Fibroblast of lung (primary cell): ENCODE measurements around the gene PDIA5.

Experiments
- CTCF ChIP-seq, 2 donors: IDR thresholded peaks in 1 of 2; conservative IDR thresholded peaks in 1 of 2; 1 replicate in 1 of 2; 2 replicates in 1 of 2; pipeline ENCODE4 v1.5.1; 2011 to 2012; ENCODE audit warnings: low read length in 2 of 2, control low read depth in 1 of 2, inconsistent platforms in 1 of 2, low read depth in 1 of 2, mild to moderate bottlenecking in 1 of 2
- EZH2 ChIP-seq: IDR thresholded peaks from 2 replicates; pipeline ENCODE4 v1.5.1; 2012; ENCODE audit warnings: low read length, control low read depth, mild to moderate bottlenecking; ENCODE audit errors: missing control alignments

GRCh38 chr3:123054109-123054778 is 12.6 kb upstream of the PDIA5 start:
- TF ChIP-seq CTCF (conservative IDR thresholded peaks at IDR 0.05 in 1 of 2, IDR thresholded peaks at IDR 0.05 in 1 of 2; ENCODE audit: low read depth in 1 of 2, low read length in 2 of 2): no peak
- TF ChIP-seq EZH2: no peak
